Measurements from ENCODE around the gene RBBP5.

Gene RBBP5

GRCh38 chr1:205152505-205152904, 30.7 kb upstream of the RBBP5 start:
- Histone ChIP-seq H3K27me3 (ENCODE audit: control insufficient read depth in 5 of 5, insufficient read depth in 4 of 5, low read length in 5 of 5) (no peaks in the 10 kb centered on the region), H3K36me3 (ENCODE audit: control insufficient read depth in 5 of 5, insufficient read depth in 5 of 5, low read length in 5 of 5) (peaks cover 33 to 66% (median 52%) of the 10 kb centered on the region in 5 donors), H3K4me1 (ENCODE audit: control insufficient read depth in 5 of 5, insufficient read depth in 5 of 5, low read length in 5 of 5) (peaks cover 0 to under 1% (median 0%) of the 10 kb centered on the region in 5 donors), H3K9ac (ENCODE audit: low read length in 5 of 5) (no peak overlapping the region), H3K4me3 (ENCODE audit: low read depth in 1 of 5, low read length in 5 of 5) (no peak overlapping the region), H3K27ac (ENCODE audit: low read depth, low read length) (no peak overlapping the region), H3K9me3 (ENCODE audit: control insufficient read depth in 5 of 5, low read length in 5 of 5) (peaks cover 0 to 8% (median 0%) of the 10 kb centered on the region in 5 donors)

- H3K9me3 ChIP-seq (ENCODE audit: control insufficient read depth in 5 of 5, low read length in 5 of 5): peaks cover 0 to 2% (median 0%) of the 10 kb centered on the region in 5 donors
- no peak overlapping the region for H3K27ac ChIP-seq (ENCODE audit: low read depth, low read length)
- H3K4me1 ChIP-seq (ENCODE audit: control insufficient read depth in 5 of 5, insufficient read depth in 5 of 5, low read length in 5 of 5): peaks cover 0 to 9% (median 7%) of the 10 kb centered on the region in 5 donors
- H3K27me3 ChIP-seq (ENCODE audit: control insufficient read depth in 5 of 5, insufficient read depth in 4 of 5, low read length in 5 of 5): no peaks in the 10 kb centered on the region
- peaks cover 30 to 63% (median 48%) of the 10 kb centered on the region in 5 donors for H3K36me3 ChIP-seq (ENCODE audit: control insufficient read depth in 5 of 5, insufficient read depth in 5 of 5, low read length in 5 of 5)
- H3K9ac ChIP-seq (ENCODE audit: low read length in 5 of 5): no peak overlapping the region
- no peak overlapping the region for H3K4me3 ChIP-seq (ENCODE audit: low read depth in 1 of 5, low read length in 5 of 5)
Measured at GRCh38 chr1:205150651-205151428, 29.1 kb upstream of the RBBP5 start.

- Histone ChIP-seq H3K9ac (ENCODE audit: low read length in 5 of 5) (no peak overlapping the region), H3K36me3 (ENCODE audit: control insufficient read depth in 5 of 5, insufficient read depth in 5 of 5, low read length in 5 of 5) (peaks cover 19 to 42% (median 34%) of the 10 kb centered on the region in 5 donors), H3K9me3 (ENCODE audit: control insufficient read depth in 5 of 5, low read length in 5 of 5) (no peaks in the 10 kb centered on the region), H3K27me3 (ENCODE audit: control insufficient read depth in 5 of 5, insufficient read depth in 4 of 5, low read length in 5 of 5) (no peaks in the 10 kb centered on the region), H3K27ac (ENCODE audit: low read depth, low read length) (peak overlapping the region; percentile 14), H3K4me3 (ENCODE audit: low read depth in 1 of 5, low read length in 5 of 5) (no peak overlapping the region), H3K4me1 (ENCODE audit: control insufficient read depth in 5 of 5, insufficient read depth in 5 of 5, low read length in 5 of 5) (peaks cover 0 to 29% (median 25%) of the 10 kb centered on the region in 5 donors)
Measured at GRCh38 chr1:205147191-205147835, 25.5 kb upstream of the RBBP5 start.

GRCh38 chr1:205144751-205145150, 23.0 kb upstream of the RBBP5 start:
- Histone ChIP-seq H3K27ac (ENCODE audit: low read depth, low read length) (peak overlapping the region; percentile 32), H3K4me3 (ENCODE audit: low read depth in 1 of 5, low read length in 5 of 5) (no peak overlapping the region), H3K9me3 (ENCODE audit: control insufficient read depth in 5 of 5, low read length in 5 of 5) (no peaks in the 10 kb centered on the region), H3K27me3 (ENCODE audit: control insufficient read depth in 5 of 5, insufficient read depth in 4 of 5, low read length in 5 of 5) (no peaks in the 10 kb centered on the region), H3K4me1 (ENCODE audit: control insufficient read depth in 5 of 5, insufficient read depth in 5 of 5, low read length in 5 of 5) (peaks cover 0 to 37% (median 34%) of the 10 kb centered on the region in 5 donors), H3K36me3 (ENCODE audit: control insufficient read depth in 5 of 5, insufficient read depth in 5 of 5, low read length in 5 of 5) (peaks cover 10 to 31% (median 22%) of the 10 kb centered on the region in 5 donors), H3K9ac (ENCODE audit: low read length in 5 of 5) (no peak overlapping the region)

- Histone ChIP-seq H3K27ac (ENCODE audit: low read depth, low read length) (peak overlapping the region; percentile 32), H3K9ac (ENCODE audit: low read length in 5 of 5) (no peak overlapping the region), H3K9me3 (ENCODE audit: control insufficient read depth in 5 of 5, low read length in 5 of 5) (no peaks in the 10 kb centered on the region), H3K4me3 (ENCODE audit: low read depth in 1 of 5, low read length in 5 of 5) (no peak overlapping the region), H3K4me1 (ENCODE audit: control insufficient read depth in 5 of 5, insufficient read depth in 5 of 5, low read length in 5 of 5) (peaks cover 0 to 37% (median 34%) of the 10 kb centered on the region in 5 donors), H3K27me3 (ENCODE audit: control insufficient read depth in 5 of 5, insufficient read depth in 4 of 5, low read length in 5 of 5) (no peaks in the 10 kb centered on the region), H3K36me3 (ENCODE audit: control insufficient read depth in 5 of 5, insufficient read depth in 5 of 5, low read length in 5 of 5) (peaks cover 7 to 27% (median 17%) of the 10 kb centered on the region in 5 donors)
Measured at GRCh38 chr1:205144046-205144720, 22.4 kb upstream of the RBBP5 start.

GRCh38 chr1:205142102-205142469, 20.3 kb upstream of the RBBP5 start:
- Histone ChIP-seq H3K36me3 (ENCODE audit: control insufficient read depth in 5 of 5, insufficient read depth in 5 of 5, low read length in 5 of 5) (peaks cover 0 to 9% (median 4%) of the 10 kb centered on the region in 5 donors), H3K9me3 (ENCODE audit: control insufficient read depth in 5 of 5, low read length in 5 of 5) (no peaks in the 10 kb centered on the region), H3K4me1 (ENCODE audit: control insufficient read depth in 5 of 5, insufficient read depth in 5 of 5, low read length in 5 of 5) (peaks cover 0 to 36% (median 29%) of the 10 kb centered on the region in 5 donors), H3K27me3 (ENCODE audit: control insufficient read depth in 5 of 5, insufficient read depth in 4 of 5, low read length in 5 of 5) (no peaks in the 10 kb centered on the region), H3K27ac (ENCODE audit: low read depth, low read length) (no peak overlapping the region), H3K9ac (ENCODE audit: low read length in 5 of 5) (peak overlapping the region in 1 of 5 donors; percentile 26), H3K4me3 (ENCODE audit: low read depth in 1 of 5, low read length in 5 of 5) (peak overlapping the region in 4 of 5 donors; percentile 29 to 59 (median 48))

GRCh38 chr1:205141236-205142101, 19.7 kb upstream of the RBBP5 start:
- H3K4me1 ChIP-seq (ENCODE audit: control insufficient read depth in 5 of 5, insufficient read depth in 5 of 5, low read length in 5 of 5): peaks cover 0 to 33% (median 25%) of the 10 kb centered on the region in 5 donors
- H3K27me3 ChIP-seq (ENCODE audit: control insufficient read depth in 5 of 5, insufficient read depth in 4 of 5, low read length in 5 of 5): no peaks in the 10 kb centered on the region
- peaks cover 0 to 4% (median 0%) of the 10 kb centered on the region in 5 donors for H3K36me3 ChIP-seq (ENCODE audit: control insufficient read depth in 5 of 5, insufficient read depth in 5 of 5, low read length in 5 of 5)
- no peak overlapping the region for H3K27ac ChIP-seq (ENCODE audit: low read depth, low read length)
- peak overlapping the region in 1 of 5 donors; percentile 26 for H3K9ac ChIP-seq (ENCODE audit: low read length in 5 of 5)
- no peaks in the 10 kb centered on the region for H3K9me3 ChIP-seq (ENCODE audit: control insufficient read depth in 5 of 5, low read length in 5 of 5)
- peak overlapping the region in 4 of 5 donors; percentile 29 to 59 (median 48) for H3K4me3 ChIP-seq (ENCODE audit: low read depth in 1 of 5, low read length in 5 of 5)

- no peaks in the 10 kb centered on the region for H3K9me3 ChIP-seq (ENCODE audit: control insufficient read depth in 5 of 5, low read length in 5 of 5)
- peaks cover 0 to 30% (median 24%) of the 10 kb centered on the region in 5 donors for H3K4me1 ChIP-seq (ENCODE audit: control insufficient read depth in 5 of 5, insufficient read depth in 5 of 5, low read length in 5 of 5)
- H3K36me3 ChIP-seq (ENCODE audit: control insufficient read depth in 5 of 5, insufficient read depth in 5 of 5, low read length in 5 of 5): no peaks in the 10 kb centered on the region
Measured at GRCh38 chr1:205140113-205140512, 18.3 kb upstream of the RBBP5 start.

GRCh38 chr1:205137901-205138300, 16.1 kb upstream of the RBBP5 start:
- Histone ChIP-seq H3K27ac (ENCODE audit: low read depth, low read length) (no peak overlapping the region), H3K4me3 (ENCODE audit: low read depth in 1 of 5, low read length in 5 of 5) (no peak overlapping the region), H3K4me1 (ENCODE audit: control insufficient read depth in 5 of 5, insufficient read depth in 5 of 5, low read length in 5 of 5) (peaks cover 0 to 13% (median 9%) of the 10 kb centered on the region in 5 donors), H3K9me3 (ENCODE audit: control insufficient read depth in 5 of 5, low read length in 5 of 5) (no peaks in the 10 kb centered on the region), H3K36me3 (ENCODE audit: control insufficient read depth in 5 of 5, insufficient read depth in 5 of 5, low read length in 5 of 5) (no peaks in the 10 kb centered on the region), H3K27me3 (ENCODE audit: control insufficient read depth in 5 of 5, insufficient read depth in 4 of 5, low read length in 5 of 5) (no peaks in the 10 kb centered on the region), H3K9ac (ENCODE audit: low read length in 5 of 5) (peak overlapping the region in 1 of 5 donors; percentile 21)

More at GRCh38 chr1:205140113-205140512, 18.3 kb upstream of the RBBP5 start:
- H3K9ac ChIP-seq (ENCODE audit: low read length in 5 of 5): no peak overlapping the region
- no peaks in the 10 kb centered on the region for H3K27me3 ChIP-seq (ENCODE audit: control insufficient read depth in 5 of 5, insufficient read depth in 4 of 5, low read length in 5 of 5)
- H3K27ac ChIP-seq (ENCODE audit: low read depth, low read length): no peak overlapping the region
- no peak overlapping the region for H3K4me3 ChIP-seq (ENCODE audit: low read depth in 1 of 5, low read length in 5 of 5)
